GM13976 (cell line): ENCODE data around the gene STX3.
"Not testable (repeated sequence)": the region's sequence is repeated elsewhere in the genome, so short reads cannot be mapped to it uniquely, and the experiment has no call there.

Source experiments
- DNase-seq: peaks from one replicate; pipeline ENCODE4 v3.0.0; 2012; ENCODE audit warnings: low spot score
- in situ Hi-C: fragments of 300-500 bp; cut with MboI; formaldehyde crosslinking; loops from one replicate; pipeline ENCODE4 v1.12.0; 2022; ENCODE audit warnings: low sequenced_read_pairs, mixed read lengths, inconsistent platforms; ENCODE audit not compliant: unreplicated experiment
- TF ChIP-seq, protein P1 (sequence below): IDR thresholded peaks from 2 replicates; pipeline ENCODE4 v1.5.1; 2012; ENCODE audit warnings: borderline replicate concordance, mild to moderate bottlenecking; ENCODE audit not compliant: insufficient read depth; ENCODE audit errors: extremely low read depth, missing control alignments, control extremely low read depth

STX3 gene

DNA sequence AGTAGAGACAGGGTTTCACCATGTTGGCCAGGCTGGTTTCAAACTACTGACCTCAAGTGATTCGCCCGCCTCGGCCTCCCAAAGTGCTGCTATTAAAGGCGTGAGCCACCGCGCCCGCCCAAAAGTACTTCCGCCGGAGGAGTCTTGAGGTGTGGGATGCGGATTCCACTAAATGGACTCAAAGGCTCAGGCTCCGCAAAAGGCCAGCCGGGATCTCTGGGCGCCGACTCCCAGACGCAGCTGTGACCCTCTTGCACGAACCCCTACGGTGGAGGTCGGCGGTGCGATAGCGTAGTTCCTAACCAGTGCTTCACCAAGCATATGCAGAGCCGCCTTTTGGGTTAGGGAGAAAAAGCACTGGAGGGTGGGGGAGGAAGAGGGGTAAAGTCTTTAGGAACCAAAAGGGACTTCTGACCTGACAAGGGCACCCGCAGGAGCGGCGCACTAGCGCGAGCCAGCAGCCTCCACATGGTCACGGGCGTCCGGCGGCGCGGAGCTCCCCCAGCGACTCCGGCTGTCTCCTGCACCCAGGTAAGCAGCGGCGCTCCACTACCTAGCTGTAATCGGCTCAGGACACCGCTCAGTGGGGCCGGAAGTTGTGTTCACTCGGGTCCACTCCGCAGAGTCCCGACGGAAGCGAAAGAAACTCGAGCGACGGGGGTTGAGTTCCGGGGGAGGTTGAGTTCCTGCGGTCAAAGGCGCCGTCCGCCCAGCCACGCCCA is 55.2 kb downstream of the STX3 start, which contains the start of gene MRPL16:
MRPL16 (minus strand) TSS at position 590 of the 722 bp plus-strand sequence; CDS start at position 470, 120 bp downstream.
- peak; percentile 89 for DNase-seq
- TF ChIP-seq, protein P1, sequence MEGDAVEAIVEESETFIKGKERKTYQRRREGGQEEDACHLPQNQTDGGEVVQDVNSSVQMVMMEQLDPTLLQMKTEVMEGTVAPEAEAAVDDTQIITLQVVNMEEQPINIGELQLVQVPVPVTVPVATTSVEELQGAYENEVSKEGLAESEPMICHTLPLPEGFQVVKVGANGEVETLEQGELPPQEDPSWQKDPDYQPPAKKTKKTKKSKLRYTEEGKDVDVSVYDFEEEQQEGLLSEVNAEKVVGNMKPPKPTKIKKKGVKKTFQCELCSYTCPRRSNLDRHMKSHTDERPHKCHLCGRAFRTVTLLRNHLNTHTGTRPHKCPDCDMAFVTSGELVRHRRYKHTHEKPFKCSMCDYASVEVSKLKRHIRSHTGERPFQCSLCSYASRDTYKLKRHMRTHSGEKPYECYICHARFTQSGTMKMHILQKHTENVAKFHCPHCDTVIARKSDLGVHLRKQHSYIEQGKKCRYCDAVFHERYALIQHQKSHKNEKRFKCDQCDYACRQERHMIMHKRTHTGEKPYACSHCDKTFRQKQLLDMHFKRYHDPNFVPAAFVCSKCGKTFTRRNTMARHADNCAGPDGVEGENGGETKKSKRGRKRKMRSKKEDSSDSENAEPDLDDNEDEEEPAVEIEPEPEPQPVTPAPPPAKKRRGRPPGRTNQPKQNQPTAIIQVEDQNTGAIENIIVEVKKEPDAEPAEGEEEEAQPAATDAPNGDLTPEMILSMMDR, result no peak
- in situ Hi-C loops, result loop anchor here (25.0 kb wide), 2 partner anchors 273 to 652 kb away; partner anchors contain the start of gene MS4A1

DNA sequence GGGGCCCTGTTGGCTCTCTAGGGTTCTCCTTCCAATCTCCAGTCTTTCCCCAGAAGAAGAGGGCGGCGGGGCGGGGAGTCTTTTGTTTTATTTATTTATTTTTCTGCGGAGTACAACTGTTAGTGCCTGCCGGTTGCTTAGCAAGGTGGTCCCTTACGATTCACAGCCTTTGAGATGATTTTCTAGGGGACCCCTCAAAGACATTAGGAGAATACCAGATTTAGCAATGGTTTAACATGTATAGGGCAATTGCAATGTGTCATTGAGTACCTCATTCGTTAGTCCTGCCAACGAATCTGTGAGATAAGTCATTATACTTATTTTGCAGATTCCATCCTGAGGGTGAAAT is 55.7 kb downstream of the STX3 start:
- no peak for DNase-seq
- TF ChIP-seq, protein P1, result no peak
- in situ Hi-C loops, result loop anchor here (25.0 kb wide), 2 partner anchors 274 to 651 kb away; partner anchors contain the start of gene MS4A1

DNA sequence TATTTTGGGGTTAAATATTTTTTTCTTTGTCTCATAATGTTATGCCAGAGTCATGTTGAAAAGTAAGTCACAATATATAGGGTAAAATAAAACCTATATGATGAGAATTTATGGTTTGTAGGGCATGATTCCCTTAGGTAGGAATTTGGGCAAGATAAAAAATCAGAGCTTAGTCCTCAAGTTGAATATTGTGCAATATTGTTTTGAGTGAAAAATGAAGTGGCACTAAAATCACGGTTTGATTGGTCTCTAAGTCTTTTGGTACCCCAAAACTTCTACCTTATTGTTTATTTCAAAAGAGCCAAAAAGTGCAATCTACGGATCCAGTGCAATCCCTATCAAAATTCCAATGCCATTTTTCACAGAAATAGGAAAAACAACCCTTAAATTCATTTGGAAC is 57.0 kb downstream of the STX3 start:
- TF ChIP-seq, protein P1, result no peak
- in situ Hi-C loops, result loop anchor here (25.0 kb wide), 2 partner anchors 275 to 650 kb away; partner anchors contain the start of gene MS4A1
- DNase-seq, result no peak

DNA sequence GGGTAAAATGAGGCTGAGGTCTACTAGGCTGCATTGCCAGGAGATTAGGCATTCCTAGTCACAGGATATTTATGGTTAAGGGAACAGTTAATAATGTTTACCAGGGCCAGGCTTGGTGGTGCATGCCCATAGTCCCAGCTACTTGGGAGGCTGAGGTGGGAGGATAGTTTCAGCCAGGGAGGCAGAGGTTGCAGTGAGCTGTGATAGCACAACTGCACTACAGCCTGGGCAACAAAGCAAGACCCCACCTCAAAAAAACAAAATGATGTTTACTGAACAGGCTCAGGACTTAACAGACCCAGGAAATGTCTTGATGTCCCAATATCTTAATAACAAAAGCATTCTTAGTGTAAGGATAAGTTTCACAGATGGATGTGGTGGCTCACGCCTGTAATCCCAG is 58.2 kb downstream of the STX3 start:
- in situ Hi-C loops, result loop anchor here (25.0 kb wide), 2 partner anchors 276 to 649 kb away; partner anchors contain the start of gene MS4A1
- DNase-seq, result no peak

DNA sequence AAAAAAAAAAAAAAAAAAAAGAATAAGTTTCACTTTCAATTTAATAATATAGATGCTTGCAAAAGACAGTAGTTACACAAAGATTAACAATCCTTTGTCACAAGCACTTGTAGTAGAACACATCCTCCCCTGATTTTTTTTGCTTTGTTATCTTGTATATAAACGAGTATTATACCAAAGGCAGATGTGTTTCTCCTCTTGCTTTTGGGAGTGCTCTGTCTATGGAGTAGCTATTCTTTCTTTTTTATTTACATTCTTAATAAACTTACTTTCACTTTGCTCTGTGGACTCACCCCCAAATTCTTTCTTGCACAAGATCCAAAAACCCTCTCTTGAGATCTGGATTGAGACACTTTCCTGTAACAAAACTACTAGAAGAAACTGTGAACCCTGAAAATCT is 58.8 kb downstream of the STX3 start:
- DNase-seq, result no peak
- in situ Hi-C loops, result loop anchor here (25.0 kb wide), 2 partner anchors 277 to 648 kb away; partner anchors contain the start of gene MS4A1
- TF ChIP-seq, protein P1, result no peak

More for the DNA sequence above, 58.2 kb downstream of the STX3 start:
- TF ChIP-seq, protein P1, result no peak

DNA sequence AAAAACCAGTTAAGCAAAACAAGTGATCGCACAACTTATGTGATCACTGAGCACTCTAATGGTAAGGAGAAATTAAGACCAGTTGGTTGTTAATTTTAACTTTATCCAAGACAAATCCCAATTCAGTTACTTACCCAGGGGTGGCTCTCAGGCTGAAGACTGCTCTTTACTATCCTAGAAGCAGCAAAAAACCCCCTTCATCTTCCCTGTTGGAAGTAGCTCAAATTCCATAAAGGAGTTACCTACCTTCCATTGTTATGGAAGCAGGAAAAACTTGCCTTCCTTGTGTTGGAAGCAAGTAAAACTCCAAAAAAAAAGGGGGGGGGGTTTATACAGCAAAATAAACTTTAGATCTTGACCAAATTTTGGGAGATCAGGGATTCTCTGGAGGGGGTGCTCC is 60.6 kb downstream of the STX3 start:
- DNase-seq, result no peak
- in situ Hi-C loops, result loop anchor here (25.0 kb wide), 2 partner anchors 278 to 647 kb away; partner anchors contain the start of gene MS4A1
- TF ChIP-seq, protein P1, result no peak

DNA sequence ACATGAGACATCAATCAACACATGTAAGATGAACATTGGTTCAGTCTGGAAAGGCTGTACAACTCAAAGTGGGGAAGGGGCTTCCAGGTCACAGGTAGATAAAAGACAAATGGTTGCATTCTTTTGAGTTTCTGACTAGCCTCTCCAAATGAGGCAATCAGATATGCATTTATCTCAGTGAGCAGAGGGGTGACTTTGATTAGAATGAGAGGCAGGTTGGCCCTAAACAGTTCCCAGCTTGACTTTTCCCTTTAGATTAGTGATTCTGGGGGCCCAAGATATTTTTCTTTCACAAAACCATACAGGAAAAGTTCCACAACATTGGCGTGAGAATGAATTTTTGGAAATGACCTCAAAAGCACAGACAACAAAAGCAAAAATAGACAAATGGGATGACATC is 61.3 kb downstream of the STX3 start:
- DNase-seq, result not testable (repeated sequence)

More for the DNA sequence above, 61.3 kb downstream of the STX3 start:
- in situ Hi-C loops, result loop anchor here (25.0 kb wide), 2 partner anchors 279 to 646 kb away; partner anchors contain the start of gene MS4A1
